Thyroid gland (tissue), 4 donors: ENCODE data around the gene PRKD1. TPM values are rescaled to one million over a fixed set of nuclear protein-coding genes. Genes with fewer than 3 reads are reported as not detected.
"Not testable (repeated sequence)": the region's sequence is repeated elsewhere in the genome, so short reads cannot be mapped to it uniquely, and the experiment has no call there.

Experiments
- DNase-seq, 2 donors: peaks; one replicate each; pipeline ENCODE4 v3.0.0-alpha.2; 2019
- H3K27ac ChIP-seq, 3 donors: fragments of 200-600 bp; sonication (generic); 1 replicate in 2 of 3; 2 replicates in 1 of 3; pipeline ENCODE4 v1.5.1; 2016 to 2019; ENCODE audit warnings: mild to moderate bottlenecking in 1 of 3, moderate library complexity in 1 of 3
- H3K27me3 ChIP-seq: fragments of 200-600 bp; sonication (generic); one replicate; pipeline ENCODE4 v1.5.1; 2019
- H3K36me3 ChIP-seq, 2 donors: fragments of 200-600 bp; sonication (generic); one replicate each; pipeline ENCODE4 v1.5.1; 2016 to 2019
- H3K4me1 ChIP-seq, 2 donors: fragments of 200-600 bp; sonication (generic); one replicate each; pipeline ENCODE4 v1.5.1; 2017 to 2019
- H3K4me3 ChIP-seq, 3 donors: fragments of 200-600 bp; sonication (generic); replicated peaks in 1 of 3; 1 replicate in 2 of 3; 2 replicates in 1 of 3; pipeline ENCODE4 v1.5.1; 2016; ENCODE audit warnings: mild to moderate bottlenecking in 1 of 3
- H3K9me3 ChIP-seq: fragments of 200-600 bp; sonication (generic); one replicate; pipeline ENCODE4 v1.5.1; 2017
- POLR2A ChIP-seq, 2 donors: fragments of 450-650 bp; IDR thresholded peaks; one replicate each; pipeline ENCODE4 v1.6.1; 2017; ENCODE audit warnings: antibody characterized with exemption in 2 of 2, mild to moderate bottlenecking in 2 of 2, moderate library complexity in 1 of 2
- WGBS, 2 donors: methylation state at CpG; one replicate each; pipeline ENCODE4 v1.1.5; 2017; 5-methylcytosine and 5-hydroxymethylcytosine counted together
- intact Hi-C: fragments of 100-400 bp; cut with DNase I; formaldehyde crosslinking; loops from one replicate; pipeline ENCODE4 v1.15.1; 2023
- total RNA-seq, 4 donors: library from RNA; depleted of rRNA; stranded (reverse); fragments of >200 nt; gene quantifications; one replicate each; pipeline ENCODE4 v1.2.3, GENCODE V29; 2016
- TF ChIP-seq, protein P1 (sequence below), 6 experiments: fragments of 200-600 bp in 3 of 6; fragments of 450-650 bp in 3 of 6; sonication (generic) in 3 of 6; IDR thresholded peaks; one replicate each; pipeline ENCODE4 v1.5.1; 2016 to 2019; ENCODE audit warnings: antibody characterized with exemption in 6 of 6, mild to moderate bottlenecking in 2 of 6, inconsistent platforms in 1 of 6, moderate library complexity in 1 of 6

Gene PRKD1
- total RNA-seq, 4 donors from 2014 or later = 12.7 to 17.4 (median 14.3) TPM

DNA sequence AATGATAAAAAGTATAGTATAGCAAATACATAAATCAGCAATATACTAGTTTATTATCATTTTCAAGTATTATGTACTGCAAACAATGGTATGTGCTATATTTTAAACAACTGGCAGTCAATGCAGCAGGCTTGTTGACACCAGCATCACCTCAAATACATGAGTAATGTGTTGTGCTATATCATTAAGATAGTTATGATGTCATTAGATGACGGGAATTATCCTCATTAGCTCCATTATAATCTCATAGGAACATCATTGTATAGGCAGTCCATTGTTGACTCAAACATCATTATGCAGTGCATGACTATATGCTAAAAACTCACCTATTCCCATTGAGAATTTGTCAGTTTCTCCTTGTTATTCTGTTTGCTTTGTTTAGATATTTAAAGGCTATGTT, 85.4 kb downstream of the PRKD1 start:
- H3K9me3 ChIP-seq = no peaks in the 10 kb centered on the region
- intact Hi-C loops = no loop called here
- H3K27me3 ChIP-seq = no peaks in the 10 kb centered on the region
- no peak for DNase-seq
- TF ChIP-seq, protein P1, sequence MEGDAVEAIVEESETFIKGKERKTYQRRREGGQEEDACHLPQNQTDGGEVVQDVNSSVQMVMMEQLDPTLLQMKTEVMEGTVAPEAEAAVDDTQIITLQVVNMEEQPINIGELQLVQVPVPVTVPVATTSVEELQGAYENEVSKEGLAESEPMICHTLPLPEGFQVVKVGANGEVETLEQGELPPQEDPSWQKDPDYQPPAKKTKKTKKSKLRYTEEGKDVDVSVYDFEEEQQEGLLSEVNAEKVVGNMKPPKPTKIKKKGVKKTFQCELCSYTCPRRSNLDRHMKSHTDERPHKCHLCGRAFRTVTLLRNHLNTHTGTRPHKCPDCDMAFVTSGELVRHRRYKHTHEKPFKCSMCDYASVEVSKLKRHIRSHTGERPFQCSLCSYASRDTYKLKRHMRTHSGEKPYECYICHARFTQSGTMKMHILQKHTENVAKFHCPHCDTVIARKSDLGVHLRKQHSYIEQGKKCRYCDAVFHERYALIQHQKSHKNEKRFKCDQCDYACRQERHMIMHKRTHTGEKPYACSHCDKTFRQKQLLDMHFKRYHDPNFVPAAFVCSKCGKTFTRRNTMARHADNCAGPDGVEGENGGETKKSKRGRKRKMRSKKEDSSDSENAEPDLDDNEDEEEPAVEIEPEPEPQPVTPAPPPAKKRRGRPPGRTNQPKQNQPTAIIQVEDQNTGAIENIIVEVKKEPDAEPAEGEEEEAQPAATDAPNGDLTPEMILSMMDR (IDR thresholded peaks at IDR 0.05) = no peak
- TF ChIP-seq POLR2A (IDR thresholded peaks at IDR 0.05) = no peak
- H3K36me3 ChIP-seq = no peaks in the 10 kb centered on the region
- 87 to 94% methylated on average over 1 of the region's 1 CpG for WGBS, 2 donors
- peaks cover 0 to 7% of the 10 kb centered on the region in 2 donors for H3K4me1 ChIP-seq
- no peak overlapping the region for H3K27ac ChIP-seq
- no peak overlapping the region for H3K4me3 ChIP-seq

DNA sequence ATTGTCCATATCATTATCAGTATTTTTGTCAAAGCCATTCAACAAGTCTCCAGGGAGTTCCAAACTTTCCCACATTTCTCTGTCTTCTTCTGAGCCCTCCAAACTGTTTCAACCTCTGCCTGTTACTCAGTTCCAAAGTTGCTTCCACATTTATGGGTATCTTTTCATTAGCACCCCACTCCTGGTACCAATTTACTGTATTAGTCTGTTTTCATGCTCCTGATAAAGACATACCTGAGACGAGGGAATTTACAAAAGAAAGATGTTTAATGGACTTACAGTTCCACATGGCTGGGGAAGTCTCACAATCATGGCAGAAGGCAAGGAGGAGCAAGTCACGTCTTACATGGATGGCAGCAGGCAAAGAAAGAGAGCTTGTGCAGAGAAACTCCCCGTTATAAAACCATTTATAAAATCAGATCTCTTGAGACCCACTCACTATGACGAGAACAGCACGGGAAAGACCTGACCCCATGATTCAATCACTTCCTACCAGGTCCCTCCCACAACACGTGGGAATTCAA, 87.2 kb downstream of the PRKD1 start:
- H3K36me3 ChIP-seq, H3K4me3 ChIP-seq, H3K4me1 ChIP-seq, DNase-seq, H3K27ac ChIP-seq, H3K27me3 ChIP-seq, H3K9me3 ChIP-seq, intact Hi-C loops: not testable (repeated sequence)
- whole genome bisulfite sequencing, 2 donors = 90 to 95% methylated on average over 6 of the region's 6 CpGs

DNA sequence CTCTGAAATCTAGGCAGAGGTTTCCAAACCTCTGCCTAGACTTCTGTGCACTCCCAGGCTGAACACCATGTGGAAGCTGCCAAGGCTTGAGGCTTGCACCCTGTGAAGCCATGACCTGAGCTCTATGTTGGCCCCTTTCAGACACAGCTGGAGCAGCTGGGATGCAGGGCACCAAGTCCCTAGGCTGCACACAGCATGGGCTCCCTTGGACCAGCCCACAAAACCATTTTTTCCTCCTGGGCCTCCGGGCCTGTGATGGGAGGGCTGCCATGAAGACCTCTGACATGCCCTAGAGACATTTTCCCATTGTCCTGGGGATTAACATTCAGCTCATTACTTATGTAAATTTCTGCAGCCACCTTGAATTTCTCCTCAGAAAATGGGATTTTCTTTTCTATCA, 88.0 kb downstream of the PRKD1 start:
- 94 to 100% methylated on average over 1 of the region's 1 CpG for WGBS, 2 donors
- H3K27me3 ChIP-seq, DNase-seq, H3K9me3 ChIP-seq, intact Hi-C loops, H3K4me3 ChIP-seq, H3K4me1 ChIP-seq, H3K27ac ChIP-seq, H3K36me3 ChIP-seq: not testable (repeated sequence)

DNA sequence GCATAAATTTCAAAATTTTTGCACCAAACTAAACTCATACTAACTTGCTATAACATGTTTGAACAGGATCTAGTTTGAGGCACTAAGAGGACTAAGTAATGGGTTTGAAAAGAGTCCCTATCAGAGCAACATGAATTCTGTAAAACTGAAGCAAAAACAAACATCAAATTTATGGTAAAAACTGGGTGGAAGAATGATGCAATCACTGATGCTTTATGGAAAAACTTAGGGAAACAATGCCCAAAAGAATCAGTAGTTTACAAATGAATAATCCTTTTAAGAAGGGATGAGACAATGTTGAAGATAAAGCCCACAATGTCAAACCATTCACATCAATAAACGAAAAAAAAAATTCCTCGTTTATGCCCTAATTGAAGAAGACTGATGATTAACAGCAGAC, 88.9 kb downstream of the PRKD1 start:
- Histone ChIP-seq H3K9me3 (no peaks in the 10 kb centered on the region), H3K27me3 (no peaks in the 10 kb centered on the region), H3K36me3 (no peaks in the 10 kb centered on the region), H3K4me1 (no peaks in the 10 kb centered on the region), H3K27ac (no peak overlapping the region), H3K4me3 (no peak overlapping the region)
- WGBS, 2 donors = 96 to 100% methylated on average over 2 of the region's 2 CpGs
- TF ChIP-seq, protein P1 (IDR thresholded peaks at IDR 0.05) = no peak
- TF ChIP-seq POLR2A (IDR thresholded peaks at IDR 0.05) = no peak
- no peak for DNase-seq
- intact Hi-C loops = no loop called here

DNA sequence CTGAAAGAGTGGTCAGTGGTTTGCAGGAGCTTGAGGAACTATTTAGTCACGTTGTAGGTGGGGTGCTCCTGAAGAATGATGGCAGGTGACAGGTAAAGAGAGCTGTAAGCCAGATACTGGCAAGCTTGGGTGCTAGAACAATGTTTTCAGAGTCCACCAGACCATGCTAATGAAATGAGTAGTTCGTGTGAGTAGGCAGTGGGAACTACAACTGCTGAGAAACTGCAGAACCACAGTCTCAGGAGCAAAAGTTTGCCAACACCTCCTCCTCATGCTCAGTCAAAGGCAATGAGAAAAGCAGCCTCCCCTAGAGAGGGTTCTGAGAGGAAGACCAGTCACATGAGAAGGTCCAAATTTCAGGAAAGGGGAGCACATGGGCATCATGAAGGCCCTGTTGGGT, 91.3 kb downstream of the PRKD1 start:
- H3K27me3 ChIP-seq = no peaks in the 10 kb centered on the region
- H3K27ac ChIP-seq = no peak overlapping the region
- 72 to 82% methylated on average over 2 of the region's 2 CpGs for WGBS, 2 donors
- TF ChIP-seq, protein P1 (IDR thresholded peaks at IDR 0.05) = no peak
- TF ChIP-seq POLR2A (IDR thresholded peaks at IDR 0.05) = no peak
- H3K4me1 ChIP-seq = no peaks in the 10 kb centered on the region
- intact Hi-C loops = no loop called here
- no peaks in the 10 kb centered on the region for H3K36me3 ChIP-seq
- no peak for DNase-seq
- no peak overlapping the region for H3K4me3 ChIP-seq
- no peaks in the 10 kb centered on the region for H3K9me3 ChIP-seq

DNA sequence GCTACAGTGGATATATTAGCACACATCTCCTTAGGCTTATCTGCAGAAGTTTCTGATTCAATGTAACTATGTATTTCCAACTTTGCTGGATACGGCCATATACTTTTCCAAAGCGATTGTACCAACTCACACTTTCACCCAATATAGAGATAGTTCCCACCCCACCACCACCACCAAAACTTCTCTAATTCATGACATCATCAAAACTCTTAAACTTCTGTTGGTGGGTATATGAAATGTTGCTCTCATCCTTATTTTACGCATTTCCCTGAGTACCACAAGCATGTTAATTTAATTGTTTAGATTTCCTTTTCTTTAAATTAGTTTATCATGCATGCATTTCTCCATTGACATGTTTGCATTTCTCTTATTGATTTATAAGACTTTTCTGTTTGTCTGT, 95.6 kb downstream of the PRKD1 start:
- H3K36me3 ChIP-seq = no peaks in the 10 kb centered on the region
- 94 to 98% methylated on average over 3 of the region's 3 CpGs for WGBS, 2 donors
- no peak for DNase-seq
- H3K4me3 ChIP-seq = no peak overlapping the region
- intact Hi-C loops = no loop called here
- TF ChIP-seq, protein P1 (IDR thresholded peaks at IDR 0.05) = no peak
- no peak for TF ChIP-seq POLR2A (IDR thresholded peaks at IDR 0.05)
- H3K4me1 ChIP-seq = no peaks in the 10 kb centered on the region
- no peaks in the 10 kb centered on the region for H3K27me3 ChIP-seq
- no peak overlapping the region for H3K27ac ChIP-seq
- H3K9me3 ChIP-seq = no peaks in the 10 kb centered on the region
